Bronchial epithelial cell (primary cell): ENCODE measurements around the gene SERTAD2. TPM values are rescaled to one million over a fixed set of nuclear protein-coding genes. Genes with fewer than 3 reads are reported as not detected.

Experiments used
- DNase-seq: peaks from one replicate; pipeline ENCODE4 v3.0.0-alpha.2; 2010; ENCODE audit warnings: low read depth
- FAIRE-seq: peaks from 2 replicates; lab custom pipeline; 2011; peaks lifted over from hg19 to GRCh38; lab: Jason Lieb, UNC
- H3K27me3 ChIP-seq: 2 replicates; pipeline ENCODE4 v1.5.1; 2011; ENCODE audit warnings: low read length; ENCODE audit not compliant: control insufficient read depth, insufficient read depth
- H3K36me3 ChIP-seq: 2 replicates; pipeline ENCODE4 v1.5.1; 2011; ENCODE audit warnings: low read length; ENCODE audit not compliant: control insufficient read depth, insufficient read depth
- H3K4me3 ChIP-seq: 2 replicates; pipeline ENCODE4 v1.5.1; 2011; ENCODE audit warnings: mild to moderate bottlenecking, low read depth, low read length, control low read depth
- CTCF ChIP-seq: IDR thresholded peaks from 2 replicates; pipeline ENCODE4 v1.5.1; 2011; ENCODE audit warnings: mild to moderate bottlenecking, moderate library complexity, low read length, control low read depth, inconsistent platforms; ENCODE audit not compliant: insufficient read depth, severe bottlenecking
- total RNA-seq: library from RNA; depleted of rRNA; stranded (reverse); fragments of >200 nt; gene quantifications from 2 replicates; pipeline ENCODE4 v1.2.1, GENCODE V29; 2014

SERTAD2 gene
- total RNA-seq, 1 donor from 2014 or later, result 4.2 TPM

GRCh38 chr2:64637931-64638330 is 15.8 kb downstream of the SERTAD2 start:
- H3K4me3 ChIP-seq, result no peak overlapping the region
- no peaks in the 10 kb centered on the region for H3K27me3 ChIP-seq
- DNase-seq (peak; percentile 83), FAIRE-seq (no peak)
- TF ChIP-seq CTCF, result no peak
- peaks cover 17% of the 10 kb centered on the region for H3K36me3 ChIP-seq

DNA sequence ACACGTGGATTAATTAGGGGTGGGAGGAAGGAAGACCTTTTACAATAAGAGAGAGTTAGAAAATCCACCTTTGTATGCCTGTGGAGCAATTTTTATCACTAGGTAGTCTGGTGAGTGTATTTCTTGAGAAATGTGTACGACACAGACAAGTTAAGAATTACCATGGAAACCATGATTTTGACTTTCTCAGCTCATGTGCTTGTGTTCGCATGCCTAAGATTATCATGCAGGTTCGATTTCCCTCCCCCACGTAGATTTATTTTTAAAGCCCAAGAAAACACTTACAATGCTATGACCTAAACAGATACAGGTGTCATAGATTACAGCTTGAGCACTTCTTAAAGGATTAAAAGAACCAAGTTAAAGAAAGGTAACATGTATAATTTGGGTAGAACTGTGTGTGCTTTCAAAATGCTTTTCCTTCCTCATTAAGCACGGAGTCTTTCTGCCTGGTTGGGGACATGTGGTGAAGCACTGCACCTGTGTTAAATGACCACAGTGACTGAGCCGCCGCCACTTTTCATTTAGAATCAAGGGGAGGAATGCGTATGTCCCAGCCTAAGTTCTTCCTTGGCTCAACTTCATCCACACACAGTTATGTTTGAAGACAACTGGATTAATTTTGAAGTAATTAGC is 16.6 kb downstream of the SERTAD2 start:
- no peak overlapping the region for H3K4me3 ChIP-seq
- H3K27me3 ChIP-seq, result no peaks in the 10 kb centered on the region
- peaks cover 17% of the 10 kb centered on the region for H3K36me3 ChIP-seq
- FAIRE-seq (no peak), DNase-seq (no peak)
- no peak for TF ChIP-seq CTCF

DNA sequence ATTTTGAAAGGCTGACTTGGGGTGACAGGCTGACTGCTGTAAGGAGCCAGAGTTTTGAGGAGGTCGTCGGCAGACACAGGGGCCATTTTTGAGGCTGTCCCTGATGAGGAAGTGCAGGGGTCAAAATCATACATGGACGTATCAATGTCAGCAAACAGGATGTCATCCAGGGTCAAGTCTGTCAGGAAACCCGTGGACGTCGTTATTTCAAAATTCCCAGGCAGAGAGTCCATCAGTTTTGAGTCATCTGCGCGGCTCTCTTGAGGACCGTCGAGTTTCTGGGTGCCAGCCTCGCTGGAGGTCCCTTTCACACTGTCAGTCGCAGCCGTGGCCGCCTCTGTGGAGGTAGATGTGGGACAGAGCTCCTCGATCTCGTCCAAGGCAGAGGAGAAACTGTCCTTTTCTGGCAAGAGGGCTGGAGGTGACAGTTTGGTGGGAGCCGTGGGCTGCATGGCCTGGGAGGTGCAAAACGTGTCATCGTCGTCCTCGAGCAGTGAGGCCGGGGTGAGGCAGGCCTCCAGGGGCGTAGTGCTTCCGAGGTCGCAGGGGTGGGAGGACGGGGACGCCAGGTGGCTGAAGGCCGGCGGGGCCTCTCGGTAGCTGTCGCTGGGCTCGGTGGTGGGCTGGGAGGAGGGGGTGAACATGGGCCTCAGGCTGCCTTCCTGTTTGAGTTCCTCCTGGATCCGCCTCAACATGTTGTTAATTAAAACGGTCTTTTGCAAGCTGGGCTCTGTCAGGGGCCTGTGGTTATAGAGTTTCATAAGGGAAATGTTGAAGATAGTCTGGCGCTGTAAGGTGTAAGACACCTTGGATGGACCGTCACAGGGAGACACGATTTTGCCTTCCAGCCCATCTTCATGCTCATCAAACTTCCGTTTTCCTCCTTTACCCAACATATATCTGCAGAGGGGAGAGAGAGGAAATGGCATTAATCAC is 17.5 kb downstream of the SERTAD2 start:
- FAIRE-seq (no peak), DNase-seq (peak; percentile 23)
- Histone ChIP-seq H3K27me3 (no peaks in the 10 kb centered on the region), H3K4me3 (no peak overlapping the region), H3K36me3 (peaks cover 16% of the 10 kb centered on the region)
- no peak for TF ChIP-seq CTCF

- peaks cover 16% of the 10 kb centered on the region for H3K36me3 ChIP-seq
- no peak for FAIRE-seq
These were observed 19.1 kb downstream of the SERTAD2 start for GRCh38 chr2:64634345-64635267.

More at GRCh38 chr2:64634345-64635267, 19.1 kb downstream of the SERTAD2 start:
- H3K4me3 ChIP-seq, result no peak overlapping the region
- no peak for DNase-seq
- H3K27me3 ChIP-seq, result no peaks in the 10 kb centered on the region
- TF ChIP-seq CTCF, result no peak
